Measurements from ENCODE around the gene FAAH. TPM values are rescaled to one million over a fixed set of nuclear protein-coding genes. Genes with fewer than 3 reads are reported as not detected.

Gene FAAH
- total RNA-seq, 4 donors from 2014 or later: 107 to 230 (median 152) TPM

GRCh38 chr1:46411010-46411405 lies 16.9 kb downstream of the FAAH start:
- TF ChIP-seq POLR2A (IDR thresholded peaks at IDR 0.05) (no peak), CTCF (IDR thresholded peaks at IDR 0.05) (no peak)
- no peak overlapping the region for H3K27ac ChIP-seq
- no peak overlapping the region for H3K4me3 ChIP-seq
- no peaks in the 10 kb centered on the region for H3K27me3 ChIP-seq
- peaks cover 0 to 64% (median 0%) of the 10 kb centered on the region in 3 donors for H3K36me3 ChIP-seq
- H3K9me3 ChIP-seq: no peaks in the 10 kb centered on the region
- peaks cover 0 to 3% (median 0%) of the 10 kb centered on the region in 4 donors for H3K4me1 ChIP-seq
- no peak for DNase-seq

- Histone ChIP-seq H3K27me3 (no peaks in the 10 kb centered on the region), H3K9me3 (no peaks in the 10 kb centered on the region), H3K27ac (no peak overlapping the region), H3K36me3 (peaks cover 0 to 64% (median 0%) of the 10 kb centered on the region in 3 donors), H3K4me3 (no peak overlapping the region), H3K4me1 (no peaks in the 10 kb centered on the region)
- peak in 1 of 3 donors; percentile 49 for DNase-seq
- TF ChIP-seq CTCF (IDR thresholded peaks at IDR 0.05): peak in 2 of 6 experiments; percentile 6 to 16
- TF ChIP-seq POLR2A (IDR thresholded peaks at IDR 0.05): no peak
Measured at GRCh38 chr1:46411601-46412341, 17.7 kb downstream of the FAAH start.

GRCh38 chr1:46412893-46413595 lies 18.9 kb downstream of the FAAH start:
- H3K27me3 ChIP-seq: no peaks in the 10 kb centered on the region
- H3K36me3 ChIP-seq: peaks cover 0 to 55% (median 0%) of the 10 kb centered on the region in 3 donors
- TF ChIP-seq CTCF (IDR thresholded peaks at IDR 0.05) (no peak), POLR2A (IDR thresholded peaks at IDR 0.05) (no peak)
- peak in 1 of 3 donors; percentile 34 for DNase-seq
- no peak overlapping the region for H3K4me3 ChIP-seq
- no peak overlapping the region for H3K27ac ChIP-seq
- no peaks in the 10 kb centered on the region for H3K9me3 ChIP-seq
- no peaks in the 10 kb centered on the region for H3K4me1 ChIP-seq

GRCh38 chr1:46413596-46413985 lies 19.5 kb downstream of the FAAH start:
- Histone ChIP-seq H3K27ac (no peak overlapping the region), H3K27me3 (no peaks in the 10 kb centered on the region), H3K4me1 (no peaks in the 10 kb centered on the region), H3K9me3 (no peaks in the 10 kb centered on the region), H3K4me3 (no peak overlapping the region), H3K36me3 (peaks cover 0 to 52% (median 0%) of the 10 kb centered on the region in 3 donors)
- TF ChIP-seq CTCF (IDR thresholded peaks at IDR 0.05) (peak in 2 of 6 experiments; percentile 4 to 31), POLR2A (IDR thresholded peaks at IDR 0.05) (no peak)
- no peak for DNase-seq

- H3K27ac ChIP-seq: no peak overlapping the region
- DNase-seq: no peak
- no peak for TF ChIP-seq CTCF (IDR thresholded peaks at IDR 0.05)
- no peak for TF ChIP-seq POLR2A (IDR thresholded peaks at IDR 0.05)
- H3K9me3 ChIP-seq: no peaks in the 10 kb centered on the region
- H3K4me1 ChIP-seq: no peaks in the 10 kb centered on the region
- H3K27me3 ChIP-seq: no peaks in the 10 kb centered on the region
- H3K36me3 ChIP-seq: peaks cover 0 to 32% (median 0%) of the 10 kb centered on the region in 3 donors
- no peak overlapping the region for H3K4me3 ChIP-seq
Measured at GRCh38 chr1:46415514-46415913, 21.4 kb downstream of the FAAH start.

Measured in Peyer's patch (tissue), 4 donors.